ENCODE measurements around the gene ZNF331. TPM values are rescaled to one million over a fixed set of nuclear protein-coding genes. Genes with fewer than 3 reads are reported as not detected.

ZNF331 gene
- total and polyA plus RNA-seq, 2 of the 8 experiments (the other 6 are each of a cell fraction or from before 2014, with no cell fraction given), result 30.0 to 44.1 TPM

GRCh38 chr19:53506728-53507127 is 31.2 kb upstream of the ZNF331 start (continued):
- no peak for TF ChIP-seq CHD7 (IDR thresholded peaks at IDR 0.05; ENCODE audit: insufficient replicate concordance, low read length)
- TF ChIP-seq CREB1 (IDR thresholded peaks at IDR 0.05), result no peak
- no peak for TF ChIP-seq CEBPB (IDR thresholded peaks at IDR 0.05; ENCODE audit: low read depth, low read length)
- no peak for TF ChIP-seq CHD2 (IDR thresholded peaks at IDR 0.05; ENCODE audit: low read length)
- no peak for TF ChIP-seq ZNF274 (IDR thresholded peaks at IDR 0.05; ENCODE audit: borderline replicate concordance, extremely low read depth, low read length)
- no peak for TF ChIP-seq HDAC2 (IDR thresholded peaks at IDR 0.05; ENCODE audit: borderline replicate concordance in 1 of 2, low read depth in 2 of 2, low read length in 2 of 2)
- TF ChIP-seq KDM5A (IDR thresholded peaks at IDR 0.05; ENCODE audit: low read length), result no peak
- TF ChIP-seq GABPA (IDR thresholded peaks at IDR 0.05; ENCODE audit: borderline replicate concordance, insufficient read depth, low read length), result no peak
- no peak for TF ChIP-seq CHD1 (IDR thresholded peaks at IDR 0.05; ENCODE audit: low read depth, low read length)
- TF ChIP-seq SP4 (IDR thresholded peaks at IDR 0.05; ENCODE audit: low read length), result no peak
- no peak for TF ChIP-seq SUZ12 (IDR thresholded peaks at IDR 0.05; ENCODE audit: low read length)

All from H1 (cell line).